ENCODE measurements around the gene ACACA. TPM values are rescaled to one million over a fixed set of nuclear protein-coding genes. Genes with fewer than 3 reads are reported as not detected.
"Not testable (repeated sequence)": the region's sequence is repeated elsewhere in the genome, so short reads cannot be mapped to it uniquely, and the experiment has no call there.

The ACACA gene
- polyA plus RNA-seq, 1 donor, result 19.3 TPM

GRCh38 chr17:37092701-37093100 is 313.9 kb downstream of the ACACA start:
- no peak for DNase-seq

GRCh38 chr17:37092071-37092470 is 314.6 kb downstream of the ACACA start:
- DNase-seq, result no peak

- no peak for DNase-seq
Measured at GRCh38 chr17:37090941-37091340, 315.7 kb downstream of the ACACA start.

GRCh38 chr17:37089956-37090355 is 316.7 kb downstream of the ACACA start:
- DNase-seq, result no peak

- no peak for DNase-seq
Measured at GRCh38 chr17:37088913-37089312, 317.7 kb downstream of the ACACA start.

GRCh38 chr17:37088459-37088858 is 318.2 kb downstream of the ACACA start:
- DNase-seq, result no peak

- DNase-seq, result no peak
Measured at GRCh38 chr17:37087683-37088082, 319.0 kb downstream of the ACACA start.

GRCh38 chr17:37086948-37087347 is 319.7 kb downstream of the ACACA start:
- no peak for DNase-seq

- no peak for DNase-seq
Measured at GRCh38 chr17:37086334-37086733, 320.3 kb downstream of the ACACA start.

GRCh38 chr17:37084372-37084771 is 322.3 kb downstream of the ACACA start:
- DNase-seq, result no peak

GRCh38 chr17:37083456-37083855 is 323.2 kb downstream of the ACACA start:
- no peak for DNase-seq

- no peak for DNase-seq
Measured at GRCh38 chr17:37082985-37083384, 323.7 kb downstream of the ACACA start.

- no peak for DNase-seq
Measured at GRCh38 chr17:37082311-37082860, 324.2 kb downstream of the ACACA start.

- no peak for DNase-seq
Measured at GRCh38 chr17:37081287-37081686, 325.3 kb downstream of the ACACA start.

- no peak for DNase-seq
Measured at GRCh38 chr17:37079735-37080134, 326.9 kb downstream of the ACACA start.

GRCh38 chr17:37079065-37079708 is 327.4 kb downstream of the ACACA start:
- DNase-seq, result no peak

GRCh38 chr17:37073464-37073863 is 333.2 kb downstream of the ACACA start:
- DNase-seq, result not testable (repeated sequence)

GRCh38 chr17:37069087-37069486 is 337.5 kb downstream of the ACACA start:
- no peak for DNase-seq

- DNase-seq, result no peak
Measured at GRCh38 chr17:37068266-37068665, 338.4 kb downstream of the ACACA start.

GRCh38 chr17:37067555-37068111 is 339.0 kb downstream of the ACACA start:
- DNase-seq, result no peak

- no peak for DNase-seq
Measured at GRCh38 chr17:37066322-37067255, 340.0 kb downstream of the ACACA start.

- DNase-seq, result no peak
Measured at GRCh38 chr17:37065486-37066321, 340.9 kb downstream of the ACACA start.
